Endometrial microvascular endothelial cells (primary cell): Measurements from ENCODE around the gene EWSR1. TPM values are rescaled to one million over a fixed set of nuclear protein-coding genes. Genes with fewer than 3 reads are reported as not detected.

Source experiments
- in situ Hi-C: cut with HindIII; loops from 2 replicates; pipeline ENCODE4 v1.10.0; 2017; ENCODE audit warnings: low sequenced_read_pairs, low pct_unique_long_range_greater_than_20kb; ENCODE audit errors: inconsistent ontology term
- total RNA-seq: library from RNA; depleted of rRNA; stranded (reverse); fragments of >200 nt; gene quantifications from one replicate; pipeline ENCODE4 v1.2.3, GENCODE V29; 2015; ENCODE audit errors: inconsistent ontology term

Gene EWSR1
- total RNA-seq, 1 donor from 2014 or later: 196 TPM

- in situ Hi-C loops: no loop called here
Observed at GRCh38 chr22:29299136-29299900, 31.2 kb downstream of the EWSR1 start.

GRCh38 chr22:29300467-29300806 lies 32.4 kb downstream of the EWSR1 start:
- in situ Hi-C loops: no loop called here

GRCh38 chr22:29300807-29301601 lies 32.9 kb downstream of the EWSR1 start:
- in situ Hi-C loops: no loop called here

- in situ Hi-C loops: no loop called here
Observed at GRCh38 chr22:29301716-29302401, 33.8 kb downstream of the EWSR1 start.

GRCh38 chr22:29302402-29302680 lies 34.3 kb downstream of the EWSR1 start:
- in situ Hi-C loops: no loop called here

GRCh38 chr22:29302681-29303465 lies 34.8 kb downstream of the EWSR1 start:
- in situ Hi-C loops: no loop called here

- in situ Hi-C loops: no loop called here
Observed at GRCh38 chr22:29305836-29306174, 37.7 kb downstream of the EWSR1 start.

- in situ Hi-C loops: no loop called here
Observed at GRCh38 chr22:29306175-29306834, 38.2 kb downstream of the EWSR1 start, which contains the start of gene GAS2L1. TSS of gene GAS2L1 (plus strand) at chr22:29306650. CDS start at chr22:29308106, 1,456 bp downstream.

- in situ Hi-C loops: no loop called here
Observed at GRCh38 chr22:29306835-29307595, 38.9 kb downstream of the EWSR1 start.

- in situ Hi-C loops: no loop called here
Observed at GRCh38 chr22:29307596-29308147, 39.6 kb downstream of the EWSR1 start.

- in situ Hi-C loops: no loop called here
Observed at GRCh38 chr22:29308148-29308790, 40.2 kb downstream of the EWSR1 start.

- in situ Hi-C loops: no loop called here
Observed at GRCh38 chr22:29308791-29309262, 40.8 kb downstream of the EWSR1 start.

- in situ Hi-C loops: no loop called here
Observed at GRCh38 chr22:29309332-29310064, 41.4 kb downstream of the EWSR1 start.

- in situ Hi-C loops: no loop called here
Observed at GRCh38 chr22:29310065-29310862, 42.2 kb downstream of the EWSR1 start.

GRCh38 chr22:29310863-29311339 lies 42.8 kb downstream of the EWSR1 start:
- in situ Hi-C loops: no loop called here
